SH-SY5Y (cell line): ENCODE data around the gene RABL2B.

Source experiments
- GATA2 ChIP-seq: IDR thresholded peaks from 2 replicates; pipeline ENCODE4 v1.6.1; 2011; ENCODE audit warnings: mild to moderate bottlenecking, low read depth, low read length
- GATA3 ChIP-seq: IDR thresholded peaks from 2 replicates; pipeline ENCODE4 v1.6.1; 2011; ENCODE audit warnings: low read depth, mild to moderate bottlenecking, low read length, moderate library complexity

RABL2B gene

DNA sequence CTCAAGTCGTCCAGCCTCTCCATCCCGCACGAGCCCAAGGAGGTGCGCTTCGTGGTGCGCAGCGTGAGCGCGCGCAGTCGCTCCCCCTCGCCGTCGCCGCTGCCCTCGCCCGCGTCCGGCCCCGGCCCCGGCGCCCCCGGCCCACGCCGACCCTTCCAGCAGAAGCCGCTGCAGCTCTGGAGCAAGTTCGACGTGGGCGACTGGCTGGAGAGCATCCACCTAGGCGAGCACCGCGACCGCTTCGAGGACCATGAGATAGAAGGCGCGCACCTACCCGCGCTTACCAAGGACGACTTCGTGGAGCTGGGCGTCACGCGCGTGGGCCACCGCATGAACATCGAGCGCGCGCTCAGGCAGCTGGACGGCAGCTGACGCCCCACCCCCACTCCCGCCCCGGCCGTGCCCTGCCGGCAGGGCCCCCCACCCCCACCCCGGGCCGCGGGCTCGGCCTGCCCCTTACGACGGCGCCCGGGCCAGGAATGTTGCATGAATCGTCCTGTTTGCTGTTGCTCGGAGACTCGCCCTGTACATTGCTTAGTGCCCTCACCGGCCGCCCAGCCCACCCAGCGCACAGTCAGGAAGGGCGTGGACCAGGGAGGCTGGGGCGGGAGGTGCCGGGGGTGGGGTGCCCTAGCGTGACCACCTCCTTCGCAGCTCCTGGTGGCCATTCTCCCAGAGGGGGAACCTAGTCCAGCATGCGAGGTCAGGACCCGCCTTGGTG is 52.3 kb downstream of the RABL2B start:
- TF ChIP-seq GATA2 (no peak), GATA3 (no peak)

DNA sequence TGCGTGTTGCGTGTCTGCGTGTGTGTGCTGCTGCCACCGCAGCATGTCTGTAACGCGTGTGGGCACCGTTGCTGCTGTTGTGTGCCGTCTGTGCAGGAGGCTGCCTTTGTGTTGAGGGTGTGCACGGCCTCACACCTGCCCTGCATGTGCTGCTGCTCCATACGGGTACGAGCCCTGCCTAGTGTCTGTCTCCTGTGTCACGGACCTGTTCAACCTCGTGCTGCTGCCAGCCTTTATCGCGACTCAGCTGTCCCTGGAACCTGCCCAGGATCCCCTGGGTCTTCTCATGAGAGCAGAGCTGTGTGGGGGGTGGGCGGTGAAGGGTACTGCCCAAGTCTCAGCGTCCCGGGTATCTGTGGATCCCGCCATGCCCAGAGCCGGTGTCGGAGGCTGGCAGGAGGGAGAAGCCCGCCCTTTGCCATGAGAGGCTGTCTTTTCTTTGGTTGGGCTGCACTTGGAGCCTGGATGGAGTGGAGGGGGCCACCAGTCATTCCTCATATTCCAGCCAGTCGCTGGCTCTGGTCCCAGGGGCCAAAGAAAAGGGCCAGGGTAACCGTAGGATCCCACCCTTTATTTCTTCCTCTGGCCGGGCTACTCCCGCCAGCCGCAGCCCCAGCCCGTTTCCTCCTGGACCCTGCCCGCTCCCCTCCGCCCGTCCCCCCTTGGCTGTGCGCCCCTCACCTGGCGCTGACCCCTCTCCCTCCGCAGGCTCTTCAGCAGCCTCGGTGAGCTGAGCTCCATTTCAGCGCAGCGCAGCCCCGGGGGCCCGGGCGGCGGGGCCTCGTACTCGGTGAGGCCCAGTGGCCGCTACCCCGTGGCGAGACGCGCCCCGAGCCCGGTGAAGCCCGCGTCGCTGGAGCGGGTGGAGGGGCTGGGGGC is 53.2 kb downstream of the RABL2B start:
- no peak for TF ChIP-seq GATA2
- no peak for TF ChIP-seq GATA3

DNA sequence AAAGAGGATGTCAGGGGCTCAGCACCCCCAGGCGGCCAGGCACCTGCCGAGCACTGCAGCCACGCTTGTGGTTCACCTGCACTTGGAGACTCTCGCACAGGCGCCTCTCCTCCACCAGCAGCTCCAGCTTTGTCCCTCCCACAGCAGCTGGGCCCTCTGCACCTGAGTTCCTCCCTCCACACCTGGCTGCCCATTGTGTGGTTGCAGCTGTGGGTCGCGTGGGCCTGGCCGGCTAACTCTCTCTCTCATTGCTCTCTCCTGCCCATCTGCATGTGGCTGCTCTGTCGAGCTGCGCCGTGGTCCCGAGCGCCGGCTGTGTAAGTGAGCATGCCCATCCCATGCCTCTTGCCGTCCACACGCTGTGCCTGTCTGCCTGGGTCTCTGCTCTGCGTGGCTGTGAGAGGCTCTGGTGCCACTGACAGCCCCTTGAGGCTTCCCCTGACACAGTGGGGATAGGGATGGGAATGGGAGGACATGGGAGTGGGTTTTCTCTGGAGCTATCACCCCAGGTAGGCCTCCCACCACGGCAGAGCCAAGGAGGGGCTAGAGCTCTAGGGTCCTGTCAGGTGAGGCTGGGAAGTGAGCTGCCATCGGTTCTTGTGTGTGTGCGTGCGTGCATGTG is 53.9 kb downstream of the RABL2B start:
- TF ChIP-seq GATA2 (no peak), GATA3 (no peak)

DNA sequence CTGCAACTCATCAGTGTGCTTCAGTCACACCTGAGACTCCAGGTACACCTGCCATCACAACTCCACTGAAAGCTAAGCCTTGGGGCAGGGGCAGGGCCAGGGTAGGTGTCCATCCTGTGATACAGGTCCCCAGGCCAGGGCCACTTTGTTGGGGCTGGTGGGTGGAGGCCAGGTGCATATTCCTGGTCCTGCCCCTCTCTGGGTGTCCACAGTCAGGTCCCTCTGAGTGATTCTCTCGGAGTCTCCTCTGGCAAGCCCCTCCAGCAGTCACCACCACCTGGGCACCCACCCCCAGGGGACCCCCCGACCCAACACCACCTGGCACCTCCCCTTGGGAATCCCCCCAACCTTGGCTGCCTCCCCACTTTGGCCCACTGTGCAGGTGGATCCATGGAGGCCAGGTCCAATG is 54.9 kb downstream of the RABL2B start:
- TF ChIP-seq GATA2 = no peak
- no peak for TF ChIP-seq GATA3

DNA sequence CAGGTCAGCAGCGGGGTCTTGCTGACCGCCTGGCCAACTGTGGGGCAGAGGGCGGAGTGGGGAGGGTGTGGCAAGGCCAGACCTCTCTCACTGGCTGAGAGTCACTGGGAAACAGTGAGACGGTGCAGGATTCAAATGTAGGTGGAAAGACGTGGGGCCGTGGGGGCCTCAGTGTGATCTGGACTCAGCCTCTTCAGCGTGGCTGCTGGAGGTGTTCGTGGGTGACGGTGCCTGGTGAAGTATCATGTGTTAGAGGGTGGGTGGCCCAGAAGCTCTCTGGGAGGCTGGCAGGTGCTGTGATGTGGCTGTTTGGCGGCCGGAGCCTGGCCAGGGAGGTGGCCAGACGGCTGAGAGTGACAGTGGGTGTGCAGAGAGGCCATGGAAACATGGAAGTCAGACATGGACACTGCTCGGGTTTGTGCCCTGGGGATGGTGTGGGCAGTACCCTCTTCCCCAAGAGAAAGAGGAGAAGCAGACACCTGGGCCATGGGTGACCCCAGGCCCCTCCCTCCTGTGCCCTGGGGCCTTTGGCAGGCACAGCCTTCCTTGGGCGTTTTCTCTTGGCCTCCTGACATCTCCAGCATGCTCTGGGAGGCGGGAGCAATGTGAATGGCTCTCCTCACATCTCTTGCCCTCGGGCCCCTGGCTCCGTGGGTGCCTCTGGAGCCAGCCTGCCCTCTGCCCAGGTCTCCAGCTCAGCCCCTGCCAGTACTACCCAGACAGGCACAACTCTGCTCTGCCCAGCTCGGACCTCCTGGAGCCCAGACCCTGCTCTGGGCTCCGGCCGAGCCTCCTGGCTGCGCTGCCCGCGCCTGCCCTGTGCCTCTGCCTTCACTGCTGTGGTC is 55.5 kb downstream of the RABL2B start:
- no peak for TF ChIP-seq GATA2

DNA sequence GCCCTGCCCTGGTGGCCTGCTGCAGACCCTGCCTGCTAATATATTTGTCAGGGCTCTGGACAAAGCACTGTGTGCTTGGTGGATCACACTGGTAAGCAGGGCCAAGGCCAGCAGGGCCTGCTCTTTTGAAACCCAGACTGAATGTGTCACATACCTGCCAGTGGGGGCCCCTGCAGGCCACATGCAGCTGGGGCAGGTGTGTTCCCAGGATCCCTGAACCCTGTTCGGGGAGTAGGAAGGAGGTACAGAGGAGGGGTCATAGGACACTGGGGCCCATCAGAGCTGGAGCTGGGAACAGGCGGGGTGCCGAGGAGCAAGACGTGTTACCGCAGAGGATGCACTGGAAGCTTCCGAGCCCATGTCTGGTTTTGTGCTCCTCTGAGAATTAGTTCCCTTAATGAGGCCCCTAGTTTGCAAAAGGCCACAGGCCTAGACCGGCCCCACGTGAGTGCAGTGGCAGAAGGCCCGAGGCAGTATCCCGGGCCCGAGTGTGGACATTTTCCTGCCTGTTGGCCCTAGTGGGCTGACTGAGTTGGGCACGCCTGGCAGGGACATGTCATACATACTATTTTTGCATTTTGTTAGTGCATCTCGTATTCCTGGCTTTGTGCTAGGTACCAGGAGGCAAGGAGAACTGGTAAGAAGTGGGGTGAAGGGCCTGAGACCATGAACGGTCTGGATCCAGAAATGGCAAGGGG is 56.6 kb downstream of the RABL2B start:
- no peak for TF ChIP-seq GATA2

DNA sequence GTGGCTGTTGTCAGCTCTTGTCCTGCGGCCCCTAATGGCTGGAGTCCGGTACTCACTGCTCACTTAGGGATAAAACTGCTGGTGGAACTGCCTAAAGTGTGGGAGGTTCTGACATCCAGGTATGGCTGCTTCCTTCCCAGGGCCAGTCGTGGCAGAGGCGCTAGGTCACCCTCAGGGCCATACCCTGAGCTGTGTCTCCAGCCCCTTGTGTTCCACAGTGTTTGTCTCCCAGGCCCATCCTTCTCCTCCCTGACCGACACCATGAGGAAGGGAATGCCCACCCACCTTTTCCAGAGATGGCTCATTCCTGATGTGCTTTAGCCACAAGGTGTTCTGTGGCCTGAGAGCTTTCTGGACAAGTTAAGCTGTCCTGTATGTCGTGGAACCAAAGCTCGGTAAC is 57.8 kb downstream of the RABL2B start:
- no peak for TF ChIP-seq GATA2
- TF ChIP-seq GATA3 = no peak

DNA sequence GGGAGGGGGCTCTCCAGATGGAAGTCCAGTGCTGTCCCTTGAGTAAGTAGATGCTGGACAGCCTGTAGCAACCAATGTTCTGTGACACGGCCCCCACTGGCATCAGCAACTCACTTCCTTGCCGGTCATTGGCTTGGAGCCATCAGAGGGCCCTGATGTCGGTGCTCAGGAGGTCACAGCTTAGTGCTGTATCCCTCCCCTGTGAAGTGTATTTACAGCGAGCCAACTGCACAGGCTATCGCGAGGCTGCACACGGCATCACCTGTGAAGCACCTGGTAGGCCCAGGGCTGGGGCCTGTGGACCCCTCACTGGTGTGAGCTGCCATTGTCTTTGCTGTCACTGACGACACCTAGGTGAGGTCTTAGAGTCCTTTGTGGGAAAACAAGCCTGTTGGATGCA is 58.8 kb downstream of the RABL2B start:
- no peak for TF ChIP-seq GATA2
- no peak for TF ChIP-seq GATA3

DNA sequence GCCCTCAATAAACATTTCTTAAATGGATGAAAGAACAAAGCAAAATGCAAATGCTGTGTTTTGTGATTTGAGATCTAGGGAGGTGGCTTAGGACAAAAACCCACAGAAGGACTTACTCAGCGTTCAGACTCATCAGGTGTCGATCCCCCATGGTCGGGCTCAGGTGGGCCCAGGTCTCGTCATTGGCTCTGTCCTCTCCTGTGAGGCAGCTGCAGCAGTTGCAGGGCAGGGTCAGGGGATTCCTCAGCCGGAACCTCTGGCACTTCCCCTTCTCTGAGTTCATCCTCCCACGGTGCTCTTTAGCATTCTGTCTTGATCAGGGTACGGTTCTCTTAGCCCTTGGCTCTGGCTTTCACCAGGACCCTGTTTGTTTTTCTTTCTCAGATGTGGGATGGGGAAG is 59.4 kb downstream of the RABL2B start:
- no peak for TF ChIP-seq GATA2

DNA sequence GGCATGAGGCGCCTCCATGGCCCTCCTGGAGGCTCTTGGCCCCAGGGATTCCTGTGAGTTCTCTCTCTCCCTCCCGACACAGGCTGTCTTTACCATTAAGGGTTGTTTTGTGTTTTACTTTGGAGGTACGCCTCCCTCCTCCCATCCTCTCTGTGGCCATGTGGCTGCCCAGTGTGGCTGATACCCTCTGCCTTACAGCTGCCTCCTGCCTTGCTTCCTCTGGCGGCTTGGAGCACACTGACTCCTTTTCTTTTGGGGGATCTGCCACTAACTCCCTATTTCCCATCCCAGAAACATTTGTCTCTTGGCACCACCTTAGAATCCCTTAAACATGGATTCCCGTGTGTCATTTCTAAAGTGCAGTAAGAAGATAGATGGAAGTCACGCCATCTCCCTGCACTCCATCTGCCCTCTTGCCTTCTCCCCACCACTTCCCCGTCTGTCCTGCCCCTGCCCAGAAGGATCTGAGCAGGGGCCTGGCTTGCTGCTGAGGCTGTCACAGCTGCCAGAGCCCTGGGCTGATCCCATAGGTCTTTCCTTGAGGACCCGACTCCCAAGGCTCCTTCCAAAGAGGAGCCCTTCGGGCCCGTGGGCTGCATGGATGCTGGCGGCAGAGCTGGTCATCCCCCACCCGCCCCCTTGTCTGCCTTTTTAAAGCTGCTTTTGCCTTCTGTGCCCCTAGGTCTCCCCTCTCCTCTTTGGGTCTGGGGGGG is 60.6 kb downstream of the RABL2B start:
- TF ChIP-seq GATA2 (no peak), GATA3 (no peak)

DNA sequence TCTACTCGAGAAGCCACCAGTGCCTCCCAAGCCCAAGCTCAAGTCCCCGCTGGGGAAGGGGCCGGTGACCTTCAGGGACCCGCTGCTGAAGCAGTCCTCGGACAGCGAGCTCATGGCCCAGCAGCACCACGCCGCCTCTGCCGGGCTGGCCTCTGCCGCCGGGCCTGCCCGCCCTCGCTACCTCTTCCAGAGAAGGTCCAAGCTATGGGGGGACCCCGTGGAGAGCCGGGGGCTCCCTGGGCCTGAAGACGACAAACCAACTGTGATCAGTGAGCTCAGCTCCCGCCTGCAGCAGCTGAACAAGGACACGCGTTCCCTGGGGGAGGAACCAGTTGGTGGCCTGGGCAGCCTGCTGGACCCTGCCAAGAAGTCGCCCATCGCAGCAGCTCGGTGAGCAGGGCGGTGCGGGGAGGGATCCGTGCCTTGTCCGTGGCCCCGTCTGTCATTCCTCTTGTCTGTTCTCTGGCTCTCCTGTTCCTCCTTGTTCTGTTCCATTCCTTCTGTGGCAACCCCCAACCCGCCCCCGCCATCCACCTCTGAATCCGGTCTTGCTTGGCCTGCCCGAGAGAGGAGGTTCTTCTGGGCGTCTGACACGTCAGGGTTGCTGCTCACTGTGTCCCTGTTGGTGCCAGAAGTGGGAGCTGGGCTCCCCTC is 61.3 kb downstream of the RABL2B start:
- TF ChIP-seq GATA2 = no peak

DNA sequence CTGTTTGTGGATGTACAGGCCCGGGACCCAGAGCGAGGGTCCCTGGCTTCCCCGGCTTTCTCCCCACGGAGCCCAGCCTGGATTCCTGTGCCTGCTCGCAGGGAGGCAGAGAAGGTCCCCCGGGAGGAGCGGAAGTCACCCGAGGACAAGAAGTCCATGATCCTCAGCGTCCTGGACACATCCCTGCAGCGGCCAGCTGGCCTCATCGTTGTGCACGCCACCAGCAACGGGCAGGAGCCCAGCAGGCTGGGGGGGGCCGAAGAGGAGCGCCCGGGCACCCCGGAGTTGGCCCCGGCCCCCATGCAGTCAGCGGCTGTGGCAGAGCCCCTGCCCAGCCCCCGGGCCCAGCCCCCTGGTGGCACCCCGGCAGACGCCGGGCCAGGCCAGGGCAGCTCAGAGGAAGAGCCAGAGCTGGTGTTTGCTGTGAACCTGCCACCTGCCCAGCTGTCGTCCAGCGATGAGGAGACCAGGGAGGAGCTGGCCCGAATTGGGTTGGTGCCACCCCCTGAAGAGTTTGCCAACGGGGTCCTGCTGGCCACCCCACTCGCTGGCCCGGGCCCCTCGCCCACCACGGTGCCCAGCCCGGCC is 62.1 kb downstream of the RABL2B start:
- TF ChIP-seq GATA3 (no peak), GATA2 (no peak)
